Measurements from ENCODE around the gene LITAF.
"Not testable (repeated sequence)": the region's sequence is repeated elsewhere in the genome, so short reads cannot be mapped to it uniquely, and the experiment has no call there.

LITAF gene

DNA sequence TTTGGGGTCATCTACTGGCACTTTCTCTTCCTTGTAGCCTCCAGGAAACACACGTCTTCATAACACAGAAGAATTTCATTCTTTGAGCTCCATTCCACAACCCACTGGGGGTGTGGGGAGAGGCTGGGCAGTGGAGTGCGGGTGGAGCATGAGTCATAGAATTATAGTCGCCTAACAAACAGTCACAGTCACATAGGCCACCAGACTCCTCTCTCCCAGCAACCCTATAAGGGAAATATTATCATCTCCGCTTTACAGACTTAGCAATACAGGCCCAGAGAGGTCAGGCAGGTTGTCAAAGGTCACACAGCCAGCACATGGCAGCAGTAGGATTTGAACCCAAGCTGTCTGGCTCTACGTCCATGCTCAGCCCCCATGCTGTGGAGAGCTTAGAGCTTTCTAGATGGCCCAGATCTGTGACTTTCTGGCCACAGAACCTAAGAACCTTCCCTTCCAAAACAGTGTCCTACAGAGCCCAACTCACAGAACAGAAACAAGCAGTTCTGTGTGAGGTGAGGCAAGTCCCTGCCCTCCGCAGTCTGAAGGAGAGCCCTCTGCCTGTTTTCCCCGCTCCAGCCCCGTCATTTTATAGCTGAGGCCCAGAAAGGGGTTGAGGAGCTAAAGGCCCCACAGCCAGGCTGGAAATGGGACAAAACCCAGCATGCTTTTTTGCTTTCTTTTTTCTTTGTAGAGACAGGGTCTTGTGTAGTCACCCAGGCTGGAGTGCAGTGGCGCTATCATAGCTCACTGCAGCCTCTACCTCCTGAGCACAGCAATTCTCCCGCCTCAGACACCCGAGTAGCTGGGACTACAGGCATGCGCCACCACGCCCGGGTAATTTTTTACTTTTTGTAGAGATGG, 10.7 kb upstream of the LITAF start:
- Mint-ChIP-seq H3K27ac (peak overlapping the region; percentile 70), H3K36me3 (ENCODE audit: low read depth) (no peaks in the 10 kb centered on the region), H3K4me3 (no peak overlapping the region), H3K9me3 (no peaks in the 10 kb centered on the region), H3K27me3 (no peaks in the 10 kb centered on the region), H3K4me1 (ENCODE audit: low read depth) (peaks cover 18% of the 10 kb centered on the region)
- no peak for DNase-seq

GRCh38 chr16:11596572-11597226, 10.0 kb upstream of the LITAF start:
- no peak for DNase-seq
- Mint-ChIP-seq H3K4me3 (no peak overlapping the region), H3K36me3 (ENCODE audit: low read depth) (no peaks in the 10 kb centered on the region), H3K27me3 (no peaks in the 10 kb centered on the region), H3K9me3 (no peaks in the 10 kb centered on the region), H3K27ac (peak overlapping the region; percentile 27), H3K4me1 (ENCODE audit: low read depth) (peaks cover 18% of the 10 kb centered on the region)

DNA sequence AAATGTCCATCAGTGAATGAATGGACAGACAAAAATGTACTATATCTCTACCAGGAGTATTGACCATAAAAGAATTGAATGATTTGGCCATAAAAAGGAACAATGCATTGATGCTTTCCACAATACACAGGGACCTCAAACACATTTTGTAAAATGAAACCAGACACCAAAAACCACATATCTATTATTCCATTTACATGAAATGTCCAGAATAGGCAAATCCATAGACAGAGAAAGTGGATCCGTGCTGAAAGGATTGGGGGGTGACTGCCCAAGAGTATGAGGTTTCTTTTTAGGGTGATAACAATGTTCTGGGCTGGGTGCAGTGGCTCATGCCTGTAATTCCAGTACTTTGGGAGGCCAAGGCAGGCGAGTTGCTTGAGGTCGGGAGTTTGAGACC, 6.9 kb upstream of the LITAF start:
- Mint-ChIP-seq H3K27ac (no peak overlapping the region), H3K4me3 (no peak overlapping the region), H3K9me3 (no peaks in the 10 kb centered on the region), H3K4me1 (ENCODE audit: low read depth) (peaks cover 18% of the 10 kb centered on the region), H3K27me3 (no peaks in the 10 kb centered on the region), H3K36me3 (ENCODE audit: low read depth) (no peaks in the 10 kb centered on the region)
- DNase-seq: no peak

DNA sequence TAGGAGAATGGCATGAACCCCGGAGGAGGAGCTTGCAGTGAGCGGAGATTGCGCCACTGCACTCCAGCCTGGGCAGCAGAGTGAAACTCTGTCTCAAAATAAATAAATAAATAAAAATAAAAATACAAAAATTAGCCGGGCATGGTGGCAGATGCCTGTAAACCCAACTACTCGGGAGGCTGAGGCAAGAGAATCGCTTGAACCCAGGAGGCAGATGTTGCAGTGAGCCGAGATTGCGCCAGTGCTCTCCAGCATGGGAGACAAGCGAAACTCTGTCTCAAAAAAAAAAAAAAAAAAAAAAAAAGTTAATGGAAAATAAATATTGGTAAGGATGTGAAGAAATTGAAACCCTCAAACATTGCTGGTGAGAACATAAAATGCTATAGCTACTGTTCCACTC, 6.4 kb upstream of the LITAF start:
- H3K9me3 Mint-ChIP-seq; H3K27me3 Mint-ChIP-seq; H3K27ac Mint-ChIP-seq; DNase-seq; H3K4me3 Mint-ChIP-seq; H3K36me3 Mint-ChIP-seq (ENCODE audit: low read depth): not testable (repeated sequence)
- peaks cover 15% of the 10 kb centered on the region for H3K4me1 Mint-ChIP-seq (ENCODE audit: low read depth)

- H3K27ac Mint-ChIP-seq; H3K9me3 Mint-ChIP-seq; DNase-seq; H3K4me1 Mint-ChIP-seq (ENCODE audit: low read depth); H3K4me3 Mint-ChIP-seq; H3K36me3 Mint-ChIP-seq (ENCODE audit: low read depth); H3K27me3 Mint-ChIP-seq: not testable (repeated sequence)
Measured at GRCh38 chr16:11591630-11592029, 4.9 kb upstream of the LITAF start.

DNA sequence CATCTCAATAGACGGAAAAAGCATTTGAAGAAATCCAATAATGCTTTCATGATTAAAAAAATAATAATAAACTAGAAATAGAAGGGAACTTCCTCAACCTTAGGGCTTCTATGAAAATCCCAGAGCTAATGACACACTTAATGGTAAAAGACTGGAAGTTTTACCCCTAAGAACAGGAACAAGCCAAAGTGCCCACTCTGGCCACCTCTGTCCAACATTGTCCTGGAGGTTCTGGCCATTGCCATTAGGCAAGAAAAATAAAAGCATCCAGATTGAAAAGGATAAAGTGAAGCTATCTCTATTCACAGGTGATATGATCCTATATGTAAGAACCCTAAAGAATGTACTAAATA, 2.5 kb upstream of the LITAF start:
- Mint-ChIP-seq H3K27me3 (no peaks in the 10 kb centered on the region), H3K27ac (no peak overlapping the region), H3K4me3 (no peak overlapping the region)

DNA sequence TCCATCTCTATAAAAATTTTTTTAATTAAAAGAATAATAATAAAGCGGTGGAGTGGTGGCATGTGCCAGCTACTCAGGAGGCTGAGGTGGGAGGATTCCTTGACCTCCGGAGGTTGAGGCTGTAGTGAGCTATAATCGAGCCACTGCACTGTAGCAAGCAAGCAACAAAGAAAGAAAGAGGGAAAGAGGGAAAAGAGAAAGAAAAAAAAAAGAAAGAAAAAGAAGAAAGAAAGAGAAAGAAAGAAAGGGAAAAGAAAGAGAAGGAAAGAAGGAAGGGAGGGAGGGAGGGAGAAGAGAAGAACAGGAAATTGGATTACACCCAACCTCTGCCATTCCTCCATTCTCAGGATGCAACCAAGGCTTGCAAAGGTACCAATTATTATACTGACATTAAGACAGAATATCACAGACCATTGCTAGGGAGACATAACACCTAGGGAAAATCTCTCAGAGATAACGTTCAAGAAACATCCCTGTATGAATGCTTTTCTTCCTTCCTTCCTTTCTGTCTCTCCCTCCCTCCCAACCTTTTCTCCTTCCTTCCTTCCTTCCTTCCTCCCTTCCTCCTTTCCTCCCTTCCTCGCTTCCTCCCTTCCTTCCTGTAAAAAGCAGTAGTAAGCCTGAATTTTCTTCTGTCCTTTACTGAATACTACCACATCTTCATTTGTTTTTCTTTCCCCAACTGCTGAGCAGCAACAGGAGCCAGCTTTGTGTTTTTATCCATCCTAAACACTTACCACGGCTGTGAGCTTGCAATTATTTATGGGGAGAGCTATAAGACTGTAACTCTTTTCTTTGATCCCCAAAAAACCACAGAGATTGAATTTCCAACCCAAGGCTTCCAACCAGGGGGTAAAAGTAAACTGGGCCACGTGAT, 1.8 kb upstream of the LITAF start:
- Mint-ChIP-seq H3K9me3 (no peaks in the 10 kb centered on the region), H3K36me3 (ENCODE audit: low read depth) (peaks cover 20% of the 10 kb centered on the region), H3K27ac (no peak overlapping the region), H3K4me3 (no peak overlapping the region), H3K4me1 (ENCODE audit: low read depth) (peaks cover 26% of the 10 kb centered on the region), H3K27me3 (no peaks in the 10 kb centered on the region)
- no peak for DNase-seq

More for the DNA sequence above, 2.5 kb upstream of the LITAF start:
- no peak for DNase-seq
- Mint-ChIP-seq H3K9me3 (no peaks in the 10 kb centered on the region), H3K4me1 (ENCODE audit: low read depth) (peaks cover 20% of the 10 kb centered on the region), H3K36me3 (ENCODE audit: low read depth) (peaks cover 20% of the 10 kb centered on the region)

GRCh38 chr16:11587643-11588247, 1.0 kb upstream of the LITAF start:
- Mint-ChIP-seq H3K27me3 (no peaks in the 10 kb centered on the region), H3K4me3 (peak overlapping the region; percentile 83), H3K4me1 (ENCODE audit: low read depth) (peaks cover 33% of the 10 kb centered on the region), H3K27ac (peak overlapping the region; percentile 96), H3K9me3 (no peaks in the 10 kb centered on the region), H3K36me3 (ENCODE audit: low read depth) (peaks cover 20% of the 10 kb centered on the region)
- no peak for DNase-seq

GRCh38 chr16:11586378-11586855, 302 bp downstream of the LITAF start:
- H3K4me3 Mint-ChIP-seq: peak overlapping the region; percentile 91
- H3K4me1 Mint-ChIP-seq (ENCODE audit: low read depth): peaks cover 44% of the 10 kb centered on the region
- peak overlapping the region; percentile 91 for H3K27ac Mint-ChIP-seq
- H3K27me3 Mint-ChIP-seq: no peaks in the 10 kb centered on the region
- H3K36me3 Mint-ChIP-seq (ENCODE audit: low read depth): peaks cover 24% of the 10 kb centered on the region
- H3K9me3 Mint-ChIP-seq: no peaks in the 10 kb centered on the region
- no peak for DNase-seq

- H3K4me1 Mint-ChIP-seq (ENCODE audit: low read depth): peaks cover 51% of the 10 kb centered on the region
- H3K27ac Mint-ChIP-seq: peak overlapping the region; percentile 91
- peaks cover 28% of the 10 kb centered on the region for H3K36me3 Mint-ChIP-seq (ENCODE audit: low read depth)
- no peaks in the 10 kb centered on the region for H3K9me3 Mint-ChIP-seq
- no peaks in the 10 kb centered on the region for H3K27me3 Mint-ChIP-seq
- peak; percentile 67 for DNase-seq
- peak overlapping the region; percentile 91 for H3K4me3 Mint-ChIP-seq
Measured at GRCh38 chr16:11585460-11586377, 1.0 kb downstream of the LITAF start.

DNA sequence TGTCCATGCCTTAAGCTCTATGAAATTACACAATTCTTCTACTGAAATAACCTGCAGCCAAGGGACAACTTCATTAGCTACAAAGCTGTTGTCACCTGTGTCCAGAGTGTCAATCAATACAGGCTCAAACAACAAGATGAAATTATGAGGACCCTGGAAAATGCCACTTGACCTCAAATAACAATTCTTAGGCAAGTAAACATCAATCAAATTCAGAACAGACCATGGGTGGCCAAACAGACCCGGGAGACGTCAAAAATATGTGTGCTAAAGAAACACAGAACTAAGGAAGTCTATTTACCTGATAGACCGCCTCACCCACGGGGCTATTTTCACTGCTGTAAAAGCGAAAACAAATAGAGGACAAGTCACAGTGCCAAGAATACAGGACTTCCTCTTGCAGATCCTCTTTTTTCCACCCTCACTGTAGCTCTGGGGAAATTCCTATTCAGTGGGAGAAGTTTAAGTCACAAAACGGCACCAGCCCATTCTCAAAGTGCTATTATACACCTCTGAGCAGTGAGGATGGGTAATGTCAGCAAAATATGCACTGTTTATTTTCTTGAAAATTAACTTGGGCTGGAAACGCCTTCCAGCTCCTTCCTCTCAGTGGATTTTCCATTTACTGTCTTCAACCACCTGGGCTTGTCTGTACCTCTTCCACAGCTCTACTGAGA, 2.7 kb downstream of the LITAF start:
- Mint-ChIP-seq H3K9me3 (no peaks in the 10 kb centered on the region), H3K4me1 (ENCODE audit: low read depth) (peaks cover 65% of the 10 kb centered on the region), H3K27me3 (no peaks in the 10 kb centered on the region), H3K27ac (peak overlapping the region; percentile 91), H3K4me3 (peak overlapping the region; percentile 91), H3K36me3 (ENCODE audit: low read depth) (peaks cover 41% of the 10 kb centered on the region)
- no peak for DNase-seq

GRCh38 chr16:11583166-11583565, 3.6 kb downstream of the LITAF start:
- H3K9me3 Mint-ChIP-seq: no peaks in the 10 kb centered on the region
- peak overlapping the region; percentile 69 for H3K4me3 Mint-ChIP-seq
- H3K27me3 Mint-ChIP-seq: no peaks in the 10 kb centered on the region
- peak overlapping the region; percentile 92 for H3K27ac Mint-ChIP-seq
- DNase-seq: no peak
- H3K4me1 Mint-ChIP-seq (ENCODE audit: low read depth): peaks cover 73% of the 10 kb centered on the region
- peaks cover 49% of the 10 kb centered on the region for H3K36me3 Mint-ChIP-seq (ENCODE audit: low read depth)
